Measurements from ENCODE around the gene FFAR3. TPM values are rescaled to one million over a fixed set of nuclear protein-coding genes. Genes with fewer than 3 reads are reported as not detected.
A peak's percentile ranks its signal among the peaks of the same experiment; 100 is the strongest.

Gene FFAR3
- total and polyA plus RNA-seq, 2 donors: 0.33 to 0.41 TPM

DNA sequence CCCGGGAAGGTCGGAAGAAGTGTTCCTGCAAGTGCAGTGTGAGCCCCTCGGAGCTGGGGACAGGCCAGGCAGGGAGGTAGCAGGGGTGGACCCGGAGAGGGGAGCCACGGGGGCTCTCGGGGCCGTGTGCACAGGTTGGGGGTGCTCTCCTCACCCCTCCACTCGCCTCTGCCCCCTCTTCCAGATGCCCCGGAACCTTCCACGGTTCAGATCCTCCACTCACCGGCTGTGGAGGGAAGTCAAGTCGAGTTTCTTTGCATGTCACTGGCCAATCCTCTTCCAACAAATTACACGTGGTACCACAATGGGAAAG lies 20.3 kb upstream of the FFAR3 start:
- Histone ChIP-seq H3K36me3 (ENCODE audit: control insufficient read depth in 2 of 2, insufficient read depth in 2 of 2, low read length in 1 of 2) (no peaks in the 10 kb centered on the region), H3K4me1 (ENCODE audit: control insufficient read depth in 2 of 2, insufficient read depth in 2 of 2, low read length in 2 of 2) (no peaks in the 10 kb centered on the region)
- WGBS: 95% methylated on average over 13 of the region's 13 CpGs

DNA sequence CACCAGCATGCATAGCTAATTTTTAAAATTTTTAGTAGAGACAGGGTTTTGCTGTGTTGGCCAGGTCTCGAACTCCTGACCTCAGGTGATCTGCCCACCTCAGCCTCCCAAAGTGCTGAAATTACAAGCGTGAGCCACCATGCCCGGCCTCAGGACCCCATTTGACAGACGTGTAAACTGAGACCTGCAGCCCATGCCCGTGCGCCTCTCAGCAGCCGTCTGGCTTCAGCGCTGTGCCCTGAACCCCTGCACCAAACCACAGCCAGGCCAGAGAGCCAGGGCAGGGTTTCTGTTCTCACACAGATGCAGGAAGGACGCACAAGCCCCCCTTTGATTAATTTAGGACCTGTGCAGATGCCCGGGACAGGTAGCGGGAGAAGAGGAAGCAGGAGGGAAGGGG lies 17.8 kb upstream of the FFAR3 start:
- no peak for DNase-seq (ENCODE audit: low read depth in 6 of 9, low spot score in 9 of 9)
- no peaks in the 10 kb centered on the region for H3K4me1 ChIP-seq (ENCODE audit: control insufficient read depth in 2 of 2, insufficient read depth in 2 of 2, low read length in 2 of 2)
- 95% methylated on average over 11 of the region's 11 CpGs for WGBS

More for the DNA sequence above, 20.3 kb upstream of the FFAR3 start:
- H3K27me3 ChIP-seq (ENCODE audit: control insufficient read depth in 2 of 2, insufficient read depth in 1 of 2, low read length in 1 of 2): no peaks in the 10 kb centered on the region
- no peak for DNase-seq (ENCODE audit: low read depth in 6 of 9, low spot score in 9 of 9)
- no peak overlapping the region for H3K27ac ChIP-seq (ENCODE audit: low read depth in 1 of 2, low read length in 1 of 2)
- no peaks in the 10 kb centered on the region for H3K9me3 ChIP-seq (ENCODE audit: control insufficient read depth in 2 of 2, insufficient read depth in 1 of 2, low read length in 1 of 2)
- no peak overlapping the region for H3K4me3 ChIP-seq (ENCODE audit: low read length in 2 of 2)

GRCh38 chr19:35341006-35341405 lies 17.3 kb upstream of the FFAR3 start:
- WGBS: 96% methylated on average over 16 of the region's 16 CpGs
- peaks cover 0 to 5% of the 10 kb centered on the region in 2 donors for H3K4me1 ChIP-seq (ENCODE audit: control insufficient read depth in 2 of 2, insufficient read depth in 2 of 2, low read length in 2 of 2)
- no peak overlapping the region for H3K27ac ChIP-seq (ENCODE audit: low read depth in 1 of 2, low read length in 1 of 2)
- no peaks in the 10 kb centered on the region for H3K27me3 ChIP-seq (ENCODE audit: control insufficient read depth in 2 of 2, insufficient read depth in 1 of 2, low read length in 1 of 2)
- no peaks in the 10 kb centered on the region for H3K36me3 ChIP-seq (ENCODE audit: control insufficient read depth in 2 of 2, insufficient read depth in 2 of 2, low read length in 1 of 2)
- H3K4me3 ChIP-seq (ENCODE audit: low read length in 2 of 2): no peak overlapping the region
- DNase-seq (ENCODE audit: low read depth in 6 of 9, low spot score in 9 of 9): no peak
- no peaks in the 10 kb centered on the region for H3K9me3 ChIP-seq (ENCODE audit: control insufficient read depth in 2 of 2, insufficient read depth in 1 of 2, low read length in 1 of 2)

More for the DNA sequence above, 17.8 kb upstream of the FFAR3 start:
- Histone ChIP-seq H3K27ac (ENCODE audit: low read depth in 1 of 2, low read length in 1 of 2) (no peak overlapping the region), H3K4me3 (ENCODE audit: low read length in 2 of 2) (no peak overlapping the region), H3K27me3 (ENCODE audit: control insufficient read depth in 2 of 2, insufficient read depth in 1 of 2, low read length in 1 of 2) (no peaks in the 10 kb centered on the region), H3K9me3 (ENCODE audit: control insufficient read depth in 2 of 2, insufficient read depth in 1 of 2, low read length in 1 of 2) (no peaks in the 10 kb centered on the region), H3K36me3 (ENCODE audit: control insufficient read depth in 2 of 2, insufficient read depth in 2 of 2, low read length in 1 of 2) (no peaks in the 10 kb centered on the region)

- 96% methylated on average over 14 of the region's 14 CpGs for WGBS
- Histone ChIP-seq H3K4me3 (ENCODE audit: low read length in 2 of 2) (no peak overlapping the region), H3K36me3 (ENCODE audit: control insufficient read depth in 2 of 2, insufficient read depth in 2 of 2, low read length in 1 of 2) (no peaks in the 10 kb centered on the region), H3K4me1 (ENCODE audit: control insufficient read depth in 2 of 2, insufficient read depth in 2 of 2, low read length in 2 of 2) (peaks cover 0 to 12% of the 10 kb centered on the region in 2 donors), H3K27ac (ENCODE audit: low read depth in 1 of 2, low read length in 1 of 2) (no peak overlapping the region), H3K9me3 (ENCODE audit: control insufficient read depth in 2 of 2, insufficient read depth in 1 of 2, low read length in 1 of 2) (no peaks in the 10 kb centered on the region), H3K27me3 (ENCODE audit: control insufficient read depth in 2 of 2, insufficient read depth in 1 of 2, low read length in 1 of 2) (no peaks in the 10 kb centered on the region)
- DNase-seq (ENCODE audit: low read depth in 6 of 9, low spot score in 9 of 9): no peak
Observed at GRCh38 chr19:35341565-35342225, 16.6 kb upstream of the FFAR3 start.

- Histone ChIP-seq H3K9me3 (ENCODE audit: control insufficient read depth in 2 of 2, insufficient read depth in 1 of 2, low read length in 1 of 2) (no peaks in the 10 kb centered on the region), H3K27me3 (ENCODE audit: control insufficient read depth in 2 of 2, insufficient read depth in 1 of 2, low read length in 1 of 2) (no peaks in the 10 kb centered on the region), H3K36me3 (ENCODE audit: control insufficient read depth in 2 of 2, insufficient read depth in 2 of 2, low read length in 1 of 2) (no peaks in the 10 kb centered on the region), H3K4me3 (ENCODE audit: low read length in 2 of 2) (no peak overlapping the region), H3K27ac (ENCODE audit: low read depth in 1 of 2, low read length in 1 of 2) (no peak overlapping the region), H3K4me1 (ENCODE audit: control insufficient read depth in 2 of 2, insufficient read depth in 2 of 2, low read length in 2 of 2) (peaks cover 2 to 19% of the 10 kb centered on the region in 2 donors)
- WGBS: 94% methylated on average over 5 of the region's 5 CpGs
- DNase-seq (ENCODE audit: low read depth in 6 of 9, low spot score in 9 of 9): no peak
Observed at GRCh38 chr19:35342430-35342829, 15.8 kb upstream of the FFAR3 start.

GRCh38 chr19:35344511-35345031 lies 13.7 kb upstream of the FFAR3 start:
- no peaks in the 10 kb centered on the region for H3K36me3 ChIP-seq (ENCODE audit: control insufficient read depth in 2 of 2, insufficient read depth in 2 of 2, low read length in 1 of 2)
- no peaks in the 10 kb centered on the region for H3K9me3 ChIP-seq (ENCODE audit: control insufficient read depth in 2 of 2, insufficient read depth in 1 of 2, low read length in 1 of 2)
- DNase-seq (ENCODE audit: low read depth in 6 of 9, low spot score in 9 of 9): no peak
- no peaks in the 10 kb centered on the region for H3K27me3 ChIP-seq (ENCODE audit: control insufficient read depth in 2 of 2, insufficient read depth in 1 of 2, low read length in 1 of 2)
- WGBS: 91% methylated on average over 17 of the region's 17 CpGs
- H3K4me3 ChIP-seq (ENCODE audit: low read length in 2 of 2): no peak overlapping the region
- no peak overlapping the region for H3K27ac ChIP-seq (ENCODE audit: low read depth in 1 of 2, low read length in 1 of 2)
- H3K4me1 ChIP-seq (ENCODE audit: control insufficient read depth in 2 of 2, insufficient read depth in 2 of 2, low read length in 2 of 2): peaks cover 2 to 26% of the 10 kb centered on the region in 2 donors

GRCh38 chr19:35345671-35346111 lies 12.6 kb upstream of the FFAR3 start:
- H3K4me3 ChIP-seq (ENCODE audit: low read length in 2 of 2): no peak overlapping the region
- no peaks in the 10 kb centered on the region for H3K9me3 ChIP-seq (ENCODE audit: control insufficient read depth in 2 of 2, insufficient read depth in 1 of 2, low read length in 1 of 2)
- H3K36me3 ChIP-seq (ENCODE audit: control insufficient read depth in 2 of 2, insufficient read depth in 2 of 2, low read length in 1 of 2): no peaks in the 10 kb centered on the region
- H3K27me3 ChIP-seq (ENCODE audit: control insufficient read depth in 2 of 2, insufficient read depth in 1 of 2, low read length in 1 of 2): no peaks in the 10 kb centered on the region
- H3K4me1 ChIP-seq (ENCODE audit: control insufficient read depth in 2 of 2, insufficient read depth in 2 of 2, low read length in 2 of 2): peaks cover 2 to 26% of the 10 kb centered on the region in 2 donors
- H3K27ac ChIP-seq (ENCODE audit: low read depth in 1 of 2, low read length in 1 of 2): no peak overlapping the region
- DNase-seq (ENCODE audit: low read depth in 6 of 9, low spot score in 9 of 9): no peak
- 91% methylated on average over 11 of the region's 11 CpGs for WGBS

- Histone ChIP-seq H3K27ac (ENCODE audit: low read depth in 1 of 2, low read length in 1 of 2) (no peak overlapping the region), H3K4me1 (ENCODE audit: control insufficient read depth in 2 of 2, insufficient read depth in 2 of 2, low read length in 2 of 2) (peaks cover 2 to 26% of the 10 kb centered on the region in 2 donors)
- 59% methylated on average over 28 of the region's 28 CpGs for WGBS
Observed at GRCh38 chr19:35346193-35347052, 11.8 kb upstream of the FFAR3 start.

More at GRCh38 chr19:35346193-35347052, 11.8 kb upstream of the FFAR3 start:
- no peaks in the 10 kb centered on the region for H3K27me3 ChIP-seq (ENCODE audit: control insufficient read depth in 2 of 2, insufficient read depth in 1 of 2, low read length in 1 of 2)
- no peaks in the 10 kb centered on the region for H3K36me3 ChIP-seq (ENCODE audit: control insufficient read depth in 2 of 2, insufficient read depth in 2 of 2, low read length in 1 of 2)
- no peak overlapping the region for H3K4me3 ChIP-seq (ENCODE audit: low read length in 2 of 2)
- peak in 2 of 9 donors; percentile 34 to 55 for DNase-seq (ENCODE audit: low read depth in 6 of 9, low spot score in 9 of 9)
- H3K9me3 ChIP-seq (ENCODE audit: control insufficient read depth in 2 of 2, insufficient read depth in 1 of 2, low read length in 1 of 2): no peaks in the 10 kb centered on the region
